GM23338 (cell line): ENCODE results near the gene MYH6. TPM values are rescaled to one million over a fixed set of nuclear protein-coding genes. Genes with fewer than 3 reads are reported as not detected.

ENCODE experiments used
- ATAC-seq: fragments of 200-7000 bp; cut with Tn5 transposase; 3 replicates; pipeline ENCODE4 v1.9.1; 2020
- DNase-seq: peaks from one replicate; pipeline ENCODE4 v3.0.0-alpha.2; 2015; ENCODE audit warnings: low spot score
- H2AFZ ChIP-seq: fragments of 200-600 bp; sonication (generic); 2 replicates; pipeline ENCODE4 v1.8.0; 2016; ENCODE audit warnings: antibody characterized with exemption, mild to moderate bottlenecking, moderate library complexity
- H3F3A ChIP-seq: fragments of 200-600 bp; sonication (generic); replicated peaks from 2 replicates; pipeline ENCODE4 v1.8.0; 2017; ENCODE audit warnings: antibody characterized with exemption, mixed run types, low read depth
- H3K27ac ChIP-seq: fragments of 200-600 bp; sonication (generic); 2 replicates; pipeline ENCODE4 v1.6.1; 2016; ENCODE audit warnings: low read depth
- H3K27me3 ChIP-seq: fragments of 200-600 bp; sonication (generic); 2 replicates; pipeline ENCODE4 v1.8.0; 2016; ENCODE audit warnings: mild to moderate bottlenecking, mixed run types, moderate library complexity; ENCODE audit not compliant: insufficient read depth
- H3K36me3 ChIP-seq: fragments of 200-600 bp; sonication (generic); 2 replicates; pipeline ENCODE4 v1.8.0; 2016; ENCODE audit warnings: mild to moderate bottlenecking; ENCODE audit not compliant: insufficient read depth
- H3K4me1 ChIP-seq: fragments of 200-600 bp; sonication (generic); 2 replicates; pipeline ENCODE4 v1.8.0; 2016; ENCODE audit warnings: mild to moderate bottlenecking, moderate library complexity; ENCODE audit not compliant: insufficient read depth
- H3K4me2 ChIP-seq: fragments of 200-600 bp; sonication (generic); 2 replicates; pipeline ENCODE4 v1.7.1; 2017; ENCODE audit warnings: mixed run types
- H3K4me3 ChIP-seq: fragments of 200-600 bp; sonication (generic); 2 replicates; pipeline ENCODE4 v1.6.1; 2016; ENCODE audit warnings: mixed run types
- H3K79me2 ChIP-seq: fragments of 200-600 bp; sonication (generic); replicated peaks from 2 replicates; pipeline ENCODE4 v1.8.0; 2017; ENCODE audit warnings: mild to moderate bottlenecking; ENCODE audit not compliant: insufficient read depth
- H3K9me2 ChIP-seq: fragments of 200-600 bp; sonication (generic); 2 replicates; pipeline ENCODE4 v1.8.0; 2017; ENCODE audit not compliant: insufficient read depth
- H4K20me1 ChIP-seq: fragments of 200-600 bp; sonication (generic); replicated peaks from 2 replicates; pipeline ENCODE4 v1.8.0; 2017; ENCODE audit warnings: mild to moderate bottlenecking; ENCODE audit not compliant: insufficient read depth
- H3K27ac Mint-ChIP-seq: 2 replicates; pipeline ENCODE4 v1.8.0; 2020; ENCODE audit warnings: inconsistent platforms, mild to moderate bottlenecking, moderate library complexity, mixed read lengths
- H3K27me3 Mint-ChIP-seq: 3 replicates; pipeline ENCODE4 v1.8.0; 2022; ENCODE audit warnings: low read depth, mild to moderate bottlenecking, moderate library complexity, mixed read lengths, inconsistent platforms; ENCODE audit not compliant: insufficient read depth, poor library complexity
- H3K36me3 Mint-ChIP-seq: 3 replicates; pipeline ENCODE4 v1.8.0; 2021; ENCODE audit warnings: low read depth, mild to moderate bottlenecking, inconsistent platforms, moderate library complexity, mixed read lengths
- H3K4me1 Mint-ChIP-seq: 3 replicates; pipeline ENCODE4 v1.8.0; 2020; ENCODE audit warnings: mild to moderate bottlenecking, inconsistent platforms, mixed read lengths
- H3K4me3 Mint-ChIP-seq: 3 replicates; pipeline ENCODE4 v1.8.0; 2021; ENCODE audit warnings: moderate library complexity, mild to moderate bottlenecking, inconsistent platforms, mixed read lengths
- H3K9me3 Mint-ChIP-seq: 3 replicates; pipeline ENCODE4 v1.8.0; 2020; ENCODE audit warnings: moderate library complexity, mild to moderate bottlenecking, inconsistent platforms, mixed read lengths
- CTCF ChIP-seq, 2 experiments: fragments of 200-600 bp in 1 of 2; sonication (generic) in 1 of 2; conservative IDR thresholded peaks; 2 replicates each; pipeline versions ENCODE4 v1.5.1 to v1.6.1; 2016 to 2017; ENCODE audit warnings: antibody characterized with exemption in 2 of 2, low read depth in 2 of 2, mild to moderate bottlenecking in 2 of 2, moderate library complexity in 1 of 2
- EZH2 ChIP-seq: fragments of 200-600 bp; sonication (generic); IDR thresholded peaks from one replicate; pipeline ENCODE4 v1.8.0; 2017; ENCODE audit warnings: antibody characterized with exemption, mild to moderate bottlenecking, low read depth; ENCODE audit not compliant: unreplicated experiment
- JUNB ChIP-seq: IDR thresholded peaks from one replicate; pipeline ENCODE4 v1.6.1; 2016; ENCODE audit warnings: antibody characterized with exemption; ENCODE audit not compliant: unreplicated experiment
- STAT1 ChIP-seq: IDR thresholded peaks from one replicate; pipeline ENCODE4 v1.6.1; 2016; ENCODE audit warnings: antibody characterized with exemption; ENCODE audit not compliant: unreplicated experiment
- polyA plus RNA-seq: library from polyadenylated mRNA; unstranded; fragments of >200 nt; fragmentation: Nextera tagmentation; extraction: Ambion mirVana; gene quantifications from 2 replicates; pipeline ENCODE4 v1.2.1, GENCODE V29; 2016
- total RNA-seq: library from RNA; depleted of rRNA; stranded (reverse); fragments of >200 nt; shearing (Covaris generic); gene quantifications from 2 replicates; pipeline ENCODE4 v1.2.3, GENCODE V29; 2014
- TF ChIP-seq, protein P1 (sequence below): IDR thresholded peaks from one replicate; pipeline ENCODE4 v1.6.1; 2018; ENCODE audit warnings: antibody characterized with exemption; ENCODE audit not compliant: unreplicated experiment

MYH6 gene
- total and polyA plus RNA-seq, 2 experiments from 2014 or later: 0.03 to 0.10 TPM

DNA sequence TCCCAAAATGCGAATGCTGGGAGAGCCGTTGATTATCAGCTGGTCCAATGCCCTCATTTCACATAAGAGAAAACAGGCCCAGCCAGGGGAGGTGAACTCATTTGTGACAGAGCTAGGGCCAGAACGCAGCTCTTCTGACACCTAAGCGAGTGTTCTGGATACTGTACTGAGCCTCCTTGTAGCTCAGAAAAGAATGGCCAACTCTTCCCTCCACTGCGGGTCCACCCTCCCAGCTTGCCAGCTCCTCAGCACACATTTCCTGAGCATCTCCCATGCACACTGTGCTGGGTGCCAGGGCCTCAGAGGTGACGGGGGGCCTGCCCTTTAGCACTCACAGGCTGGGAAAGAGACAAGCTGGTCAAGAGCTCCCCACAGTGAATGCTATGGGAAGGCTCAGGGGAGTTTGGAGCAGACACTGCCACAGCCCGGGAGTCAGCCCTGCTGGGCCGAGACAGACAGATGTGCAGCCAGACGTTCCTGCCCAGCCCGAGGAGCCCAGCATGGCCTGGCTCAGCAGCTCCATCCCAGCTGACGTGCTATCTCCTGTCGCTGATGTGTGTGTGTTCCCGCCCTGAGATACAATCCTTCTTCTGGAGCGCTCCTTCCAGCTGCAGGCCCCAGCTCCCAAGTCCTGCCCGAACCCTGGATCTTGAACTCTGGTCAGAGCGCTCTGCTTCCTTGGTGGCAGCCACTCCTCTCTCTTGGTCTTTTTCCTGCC, 27.7 kb downstream of the MYH6 start (continued):
- TF ChIP-seq, protein P1, sequence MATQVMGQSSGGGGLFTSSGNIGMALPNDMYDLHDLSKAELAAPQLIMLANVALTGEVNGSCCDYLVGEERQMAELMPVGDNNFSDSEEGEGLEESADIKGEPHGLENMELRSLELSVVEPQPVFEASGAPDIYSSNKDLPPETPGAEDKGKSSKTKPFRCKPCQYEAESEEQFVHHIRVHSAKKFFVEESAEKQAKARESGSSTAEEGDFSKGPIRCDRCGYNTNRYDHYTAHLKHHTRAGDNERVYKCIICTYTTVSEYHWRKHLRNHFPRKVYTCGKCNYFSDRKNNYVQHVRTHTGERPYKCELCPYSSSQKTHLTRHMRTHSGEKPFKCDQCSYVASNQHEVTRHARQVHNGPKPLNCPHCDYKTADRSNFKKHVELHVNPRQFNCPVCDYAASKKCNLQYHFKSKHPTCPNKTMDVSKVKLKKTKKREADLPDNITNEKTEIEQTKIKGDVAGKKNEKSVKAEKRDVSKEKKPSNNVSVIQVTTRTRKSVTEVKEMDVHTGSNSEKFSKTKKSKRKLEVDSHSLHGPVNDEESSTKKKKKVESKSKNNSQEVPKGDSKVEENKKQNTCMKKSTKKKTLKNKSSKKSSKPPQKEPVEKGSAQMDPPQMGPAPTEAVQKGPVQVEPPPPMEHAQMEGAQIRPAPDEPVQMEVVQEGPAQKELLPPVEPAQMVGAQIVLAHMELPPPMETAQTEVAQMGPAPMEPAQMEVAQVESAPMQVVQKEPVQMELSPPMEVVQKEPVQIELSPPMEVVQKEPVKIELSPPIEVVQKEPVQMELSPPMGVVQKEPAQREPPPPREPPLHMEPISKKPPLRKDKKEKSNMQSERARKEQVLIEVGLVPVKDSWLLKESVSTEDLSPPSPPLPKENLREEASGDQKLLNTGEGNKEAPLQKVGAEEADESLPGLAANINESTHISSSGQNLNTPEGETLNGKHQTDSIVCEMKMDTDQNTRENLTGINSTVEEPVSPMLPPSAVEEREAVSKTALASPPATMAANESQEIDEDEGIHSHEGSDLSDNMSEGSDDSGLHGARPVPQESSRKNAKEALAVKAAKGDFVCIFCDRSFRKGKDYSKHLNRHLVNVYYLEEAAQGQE: no peak
- TF ChIP-seq CTCF (conservative IDR thresholded peaks at IDR 0.05; ENCODE audit: low read depth in 2 of 2): no peak
- TF ChIP-seq EZH2: no peak

DNA sequence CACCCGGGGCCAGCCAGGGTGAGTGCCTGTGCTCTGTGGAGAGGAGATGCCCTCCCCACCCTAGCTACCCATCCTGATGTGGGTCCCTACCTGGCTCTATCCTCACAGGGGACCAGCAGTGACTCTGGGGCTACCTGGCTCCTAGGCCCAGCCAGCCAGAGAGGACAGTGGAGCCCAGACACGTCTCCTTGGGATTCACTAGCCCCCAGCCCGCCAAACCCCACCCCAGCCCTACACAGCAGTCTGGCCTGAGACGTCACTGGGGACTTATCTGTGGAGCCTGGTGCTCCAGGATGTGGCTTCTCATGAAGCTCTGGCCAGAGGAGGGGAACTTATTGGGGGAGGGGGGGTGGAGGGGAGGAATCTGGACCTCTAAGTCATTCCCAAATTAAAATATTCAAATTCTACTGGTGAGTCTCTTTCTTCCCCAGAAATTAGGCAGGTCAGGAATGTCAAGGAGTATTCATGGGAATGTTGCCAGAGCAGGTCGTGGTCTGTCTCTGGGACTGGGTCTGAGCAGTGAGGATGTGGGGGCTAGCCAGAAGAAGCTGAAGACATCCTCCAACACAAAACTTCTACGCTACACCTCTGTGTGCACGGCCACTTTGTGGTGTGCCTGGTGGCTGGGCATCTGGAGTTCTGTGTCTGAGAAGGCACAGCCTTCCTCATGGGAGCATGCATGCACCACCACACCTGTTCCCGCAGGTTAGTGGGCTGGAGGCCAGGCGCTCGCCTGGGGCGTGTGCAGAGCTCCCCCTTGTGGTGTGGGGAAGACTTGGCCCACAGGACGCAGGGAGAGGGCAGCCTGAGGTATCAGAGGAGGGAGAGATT, 28.5 kb downstream of the MYH6 start:
- Mint-ChIP-seq H3K4me1 (peaks cover 19% of the 10 kb centered on the region), H3K27me3 (peaks cover 25% of the 10 kb centered on the region), H3K27ac (no peak overlapping the region), H3K9me3 (no peaks in the 10 kb centered on the region; the same call in 2 of the 3 replicates), H3K4me3 (no peak overlapping the region), H3K36me3 (no peaks in the 10 kb centered on the region)
- H2AFZ ChIP-seq: no peak overlapping the region
- no peaks in the 10 kb centered on the region for H3F3A ChIP-seq
- H3K4me2 ChIP-seq: no peak overlapping the region
- DNase-seq: peak; percentile 75
- no peaks in the 10 kb centered on the region for H3K9me2 ChIP-seq
- no peak overlapping the region for H3K27ac ChIP-seq
- no peaks in the 10 kb centered on the region for H3K79me2 ChIP-seq
- peaks cover 31% of the 10 kb centered on the region; the same call in 1 of the 2 replicates for H3K27me3 ChIP-seq
- no peaks in the 10 kb centered on the region; the same call in 1 of the 2 replicates for H4K20me1 ChIP-seq
- no peaks in the 10 kb centered on the region for H3K36me3 ChIP-seq
- no peak overlapping the region for H3K4me3 ChIP-seq
- H3K4me1 ChIP-seq: peaks cover 9% of the 10 kb centered on the region; the same call in 1 of the 2 replicates
- peak; percentile 81 for ATAC-seq
- TF ChIP-seq CTCF (conservative IDR thresholded peaks at IDR 0.05; ENCODE audit: low read depth in 2 of 2) (peak; percentile 95 to 98), STAT1 (no peak), JUNB (no peak)
- TF ChIP-seq, protein P1: no peak
